SW 1271 (cell line): ENCODE results near the gene PDXDC1.
"Not testable (repeated sequence)": the region's sequence is repeated elsewhere in the genome, so short reads cannot be mapped to it uniquely, and the experiment has no call there.

ENCODE experiments used
- DNase-seq, 2 experiments: peaks; one replicate each; lab custom pipeline; 2025; lab: John Stamatoyannopoulos, UW

Gene PDXDC1

DNA sequence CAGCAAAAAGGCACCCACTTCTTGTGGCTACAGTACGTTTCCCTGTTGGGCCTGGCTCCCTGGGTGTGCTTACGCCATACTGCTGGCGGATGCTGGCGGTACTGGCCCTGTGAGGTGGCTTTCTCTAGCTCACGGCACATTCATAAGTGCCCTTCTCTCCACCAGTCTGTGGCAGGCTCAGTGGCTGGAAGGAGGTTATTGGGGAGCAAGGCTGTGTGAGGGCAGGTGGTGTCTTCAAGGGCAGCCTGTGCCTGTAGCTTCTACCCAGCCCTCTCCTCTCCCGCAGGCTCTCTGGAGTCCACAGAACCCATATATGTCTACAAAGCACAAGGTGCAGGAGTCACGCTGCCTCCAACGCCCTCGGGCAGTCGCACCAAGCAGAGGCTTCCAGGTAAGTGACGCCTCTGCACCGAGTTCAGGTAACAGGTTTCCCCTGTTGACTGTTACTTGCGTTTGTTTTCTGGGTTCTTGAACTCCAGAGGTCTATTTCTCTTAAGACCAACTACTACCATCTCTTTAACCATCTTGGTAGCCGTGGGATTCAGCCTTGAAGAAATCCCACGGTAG lies 60.4 kb downstream of the PDXDC1 start:
- no peak for DNase-seq

DNA sequence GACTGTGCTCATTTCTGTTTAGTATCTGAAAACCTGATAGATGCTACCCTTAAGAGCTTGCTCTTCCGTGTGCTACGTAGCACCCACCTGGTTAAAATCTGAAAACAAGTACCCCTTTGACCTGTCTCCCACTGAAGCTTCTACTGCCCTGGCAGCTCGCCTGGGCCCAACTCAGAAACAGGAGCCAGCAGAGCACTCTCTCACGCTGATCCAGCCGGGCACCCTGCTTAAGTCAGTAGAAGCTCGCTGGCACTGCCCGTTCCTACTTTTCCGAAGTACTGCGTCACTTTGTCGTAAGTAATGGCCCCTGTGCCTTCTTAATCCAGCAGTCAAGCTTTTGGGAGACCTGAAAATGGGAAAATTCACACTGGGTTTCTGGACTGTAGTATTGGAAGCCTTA lies 62.2 kb downstream of the PDXDC1 start:
- no peak for DNase-seq

DNA sequence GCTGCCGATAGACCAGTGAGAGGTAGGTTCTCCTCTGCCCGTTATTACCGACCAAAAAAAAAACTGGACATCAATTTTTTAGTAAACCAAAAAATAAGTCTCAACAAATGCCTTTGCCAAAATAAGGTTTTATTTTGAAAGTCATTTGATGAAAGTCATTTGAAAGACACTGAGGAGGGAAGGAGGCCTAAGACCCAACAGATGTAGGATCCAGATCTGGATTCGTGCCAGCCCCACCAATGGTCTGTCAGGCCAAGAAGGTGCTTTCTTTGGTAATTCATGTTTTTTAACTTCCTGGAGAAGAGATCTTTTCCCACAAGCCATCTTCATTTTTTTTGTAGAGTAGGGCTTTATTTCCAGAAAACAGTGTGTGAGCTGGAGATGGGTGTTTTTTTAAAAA lies 62.9 kb downstream of the PDXDC1 start:
- no peak for DNase-seq

DNA sequence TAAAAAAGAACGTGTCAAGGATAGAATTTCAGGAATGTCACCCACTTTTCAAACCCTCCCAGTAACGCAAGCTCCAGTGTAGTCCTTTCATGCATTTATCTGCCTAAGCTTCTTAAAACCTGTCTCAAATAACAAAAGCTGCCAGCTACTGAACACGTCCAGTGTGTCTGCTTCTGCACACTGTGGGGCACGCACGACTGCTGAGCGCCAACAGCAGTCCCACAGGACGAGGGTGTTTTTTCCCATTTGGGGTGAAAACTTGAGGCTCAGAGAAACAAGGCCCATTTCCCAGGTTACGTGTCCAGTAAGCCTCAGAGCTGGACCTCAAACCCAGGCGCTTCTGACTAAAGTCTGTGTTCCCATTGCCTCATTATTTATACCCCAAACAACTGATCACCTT lies 63.9 kb downstream of the PDXDC1 start:
- no peak for DNase-seq

DNA sequence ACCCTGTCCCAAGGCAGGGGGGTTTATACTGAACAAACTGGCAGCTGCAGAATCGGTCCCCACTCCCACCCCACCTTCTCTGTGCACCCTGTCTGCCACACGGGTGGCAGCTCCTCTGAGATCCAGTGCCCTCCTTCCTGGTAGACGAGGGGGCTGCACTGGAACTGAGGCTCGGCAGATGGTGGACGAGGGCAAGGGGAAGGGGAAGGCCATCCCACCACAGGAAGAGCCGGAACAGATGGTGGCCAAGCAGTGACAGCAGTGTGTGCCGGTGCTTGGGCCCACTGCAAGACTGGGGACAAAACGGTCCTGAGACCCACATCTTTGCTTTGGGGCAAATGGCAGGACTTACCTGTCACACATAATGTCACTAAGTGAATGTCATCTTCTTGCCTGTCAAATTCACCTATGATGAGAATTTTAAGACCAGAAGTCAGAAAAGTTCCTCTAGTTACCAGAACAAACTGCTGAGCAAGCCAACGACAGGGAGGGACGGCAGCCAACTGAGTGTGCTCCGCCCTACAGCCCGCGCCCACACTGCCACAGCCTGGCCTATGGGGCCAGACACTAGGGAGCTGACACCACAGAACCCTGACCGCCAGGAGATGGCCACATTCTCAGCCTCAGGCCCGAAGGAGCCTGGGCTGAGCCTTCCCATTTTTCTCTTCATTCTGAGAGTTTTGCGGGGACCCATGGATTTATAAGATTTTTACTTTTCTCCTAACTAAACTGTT lies 66.6 kb downstream of the PDXDC1 start:
- DNase-seq = no peak

DNA sequence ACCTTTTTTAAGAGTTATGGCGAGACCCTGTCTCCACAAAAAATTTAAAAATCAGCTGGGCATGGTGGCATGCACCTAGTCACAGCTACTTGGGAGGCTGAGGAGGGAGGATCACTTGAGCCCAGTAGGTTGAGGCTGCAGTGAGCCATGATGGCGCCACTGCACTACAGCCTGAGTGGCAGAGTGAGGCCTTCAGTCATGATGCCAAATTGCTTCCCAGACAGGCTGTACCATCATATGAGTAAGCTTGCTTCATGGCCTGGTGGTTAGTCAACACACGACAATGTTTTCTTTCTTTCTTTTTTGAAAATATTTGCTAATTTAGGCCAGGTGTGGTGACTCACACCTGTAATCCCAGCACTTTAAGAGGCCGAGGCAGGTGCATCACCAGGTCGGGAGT lies 68.5 kb downstream of the PDXDC1 start:
- no peak for DNase-seq

DNA sequence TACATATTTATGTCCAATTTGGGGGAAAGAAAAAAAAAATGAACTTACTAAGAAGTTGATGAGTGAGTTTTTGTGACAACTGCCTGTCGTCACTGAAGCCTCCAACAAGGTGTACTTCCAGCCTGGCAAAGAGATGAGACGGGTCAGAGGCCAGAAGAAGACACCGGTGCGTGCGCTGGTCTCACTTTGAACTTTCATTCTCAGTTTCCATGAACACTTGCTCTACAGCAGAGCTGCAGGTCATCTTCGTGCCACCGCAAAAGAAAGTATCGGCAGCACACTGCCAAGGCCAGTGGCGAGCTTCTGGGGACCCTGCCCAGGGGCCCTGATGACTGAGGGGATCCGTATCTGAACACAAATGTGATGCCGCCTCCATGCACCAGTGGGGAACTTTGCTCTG lies 69.5 kb downstream of the PDXDC1 start:
- DNase-seq = no peak

DNA sequence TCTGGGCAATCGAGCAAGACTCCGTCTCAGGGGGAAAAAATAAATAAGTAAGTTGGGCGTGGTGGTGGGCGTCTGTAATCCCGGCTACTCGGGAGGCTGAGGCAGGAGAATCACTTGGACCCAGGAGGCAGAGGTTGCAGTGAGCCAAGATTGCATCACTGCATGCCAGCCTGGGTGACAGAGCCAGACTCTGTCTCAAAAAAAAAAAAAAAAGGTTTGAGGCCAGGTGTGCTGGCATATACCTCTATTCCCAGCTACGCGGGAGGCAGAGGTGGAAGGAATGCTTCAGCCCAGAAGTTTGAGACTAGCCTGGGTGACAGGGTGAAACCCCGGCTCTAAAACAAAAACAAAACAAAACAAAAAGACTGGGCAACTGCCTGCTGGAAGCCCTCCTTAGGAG lies 70.4 kb downstream of the PDXDC1 start:
- DNase-seq = not testable (repeated sequence)

DNA sequence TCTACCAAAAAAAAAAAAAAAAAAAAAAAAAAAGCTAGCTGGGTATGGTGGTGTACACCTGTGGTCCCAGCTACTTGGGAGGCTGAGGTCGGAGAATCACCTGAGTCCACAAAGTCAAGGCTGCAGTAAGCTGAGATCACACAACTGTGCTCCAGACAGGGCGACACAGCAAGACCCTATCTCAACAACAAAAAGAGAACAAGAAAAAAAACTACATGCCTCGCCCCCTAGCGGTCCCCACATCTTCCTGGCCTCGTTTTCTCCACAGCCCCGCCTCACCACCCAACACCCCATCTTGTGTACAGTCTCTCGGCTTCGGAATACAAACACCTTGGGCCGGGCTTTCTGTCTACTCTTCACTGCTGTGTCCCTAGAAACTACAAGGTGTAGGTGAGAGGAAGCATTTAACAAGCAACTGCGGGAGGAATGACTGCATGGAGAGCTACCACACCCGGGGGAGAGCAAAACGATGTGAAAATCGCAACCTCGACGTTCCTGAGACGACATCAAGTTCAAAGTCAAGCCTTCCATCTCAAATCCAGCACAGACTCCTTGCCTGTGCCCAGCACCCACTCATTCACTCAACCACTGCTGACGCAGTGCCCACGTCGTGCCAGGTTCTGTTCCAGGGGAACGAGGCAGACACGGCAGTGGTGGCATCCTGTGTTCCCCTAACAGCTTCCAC lies 72.0 kb downstream of the PDXDC1 start:
- DNase-seq = no peak

DNA sequence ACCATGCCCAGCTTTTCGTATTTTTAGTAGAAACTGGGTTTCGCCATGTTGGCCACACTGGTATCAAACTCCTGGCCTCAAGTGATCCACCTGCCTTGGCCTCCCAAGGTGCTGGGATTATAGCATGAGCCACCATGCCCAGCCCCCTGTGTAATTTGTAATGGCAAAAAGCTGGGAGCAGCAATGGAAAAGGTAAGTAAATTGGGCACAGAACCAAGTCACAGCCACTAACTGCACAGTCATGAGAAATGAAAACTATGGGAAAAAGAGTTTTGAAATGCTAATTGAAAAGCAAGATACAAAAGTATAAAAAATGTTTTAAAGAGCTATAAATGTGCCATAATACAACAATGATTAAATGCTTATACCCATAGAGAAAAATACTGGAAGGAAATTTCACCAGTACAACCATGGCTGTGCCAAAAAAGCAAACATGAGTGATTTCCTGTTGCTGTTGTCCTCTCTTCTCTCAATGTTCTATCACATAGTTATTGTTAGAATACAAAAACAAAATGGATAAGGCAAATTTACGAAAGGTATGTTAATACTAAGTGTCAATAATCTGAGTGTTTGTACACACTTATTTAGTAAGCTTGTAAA lies 74.9 kb downstream of the PDXDC1 start:
- DNase-seq = no peak

DNA sequence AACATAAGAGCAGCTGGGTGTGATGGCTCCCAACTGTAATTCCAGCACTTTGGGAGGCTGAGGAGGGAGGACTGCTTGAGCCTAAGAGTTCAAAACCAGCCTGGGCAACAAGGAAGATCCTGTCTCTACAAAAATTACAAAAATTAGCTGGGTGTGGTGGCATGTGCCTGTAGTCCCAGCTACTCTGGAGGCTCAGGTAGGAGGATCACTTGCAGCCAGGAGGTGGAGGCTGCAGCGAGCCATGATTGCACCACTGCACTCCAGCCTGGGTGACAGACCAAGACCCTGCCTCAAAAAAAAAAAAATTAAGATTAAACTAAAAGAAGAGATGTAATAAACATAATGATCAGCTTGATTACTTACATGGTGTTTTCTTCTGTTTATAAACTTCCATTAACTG lies 75.6 kb downstream of the PDXDC1 start:
- not testable (repeated sequence) for DNase-seq

DNA sequence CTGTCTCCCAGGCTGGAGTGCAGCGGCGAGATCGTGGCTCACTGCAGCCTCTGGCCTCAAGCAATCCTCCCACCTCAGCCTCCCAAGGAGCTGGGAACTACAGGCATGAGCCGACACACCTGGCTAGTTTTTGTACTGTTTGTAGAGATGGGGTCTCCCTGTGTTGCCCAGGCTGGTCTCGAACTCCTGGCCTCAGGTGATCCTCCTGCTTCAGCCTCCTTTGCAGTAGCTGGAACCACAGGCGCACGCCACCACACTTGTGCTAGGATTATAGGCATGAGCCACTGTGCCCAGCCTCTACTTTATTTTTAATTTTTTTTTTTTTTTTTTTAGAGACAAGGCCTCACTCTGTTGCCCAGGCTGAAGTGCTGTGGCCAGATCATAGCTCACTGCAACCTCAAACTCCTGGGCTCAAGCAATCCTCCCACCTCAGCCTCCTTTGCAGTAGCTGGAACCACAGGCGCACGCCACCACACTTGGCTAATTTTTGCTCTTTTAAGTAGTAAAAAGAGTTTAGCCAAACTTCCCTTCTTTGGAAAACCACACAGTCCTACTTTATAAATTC lies 76.6 kb downstream of the PDXDC1 start:
- DNase-seq = no peak

DNA sequence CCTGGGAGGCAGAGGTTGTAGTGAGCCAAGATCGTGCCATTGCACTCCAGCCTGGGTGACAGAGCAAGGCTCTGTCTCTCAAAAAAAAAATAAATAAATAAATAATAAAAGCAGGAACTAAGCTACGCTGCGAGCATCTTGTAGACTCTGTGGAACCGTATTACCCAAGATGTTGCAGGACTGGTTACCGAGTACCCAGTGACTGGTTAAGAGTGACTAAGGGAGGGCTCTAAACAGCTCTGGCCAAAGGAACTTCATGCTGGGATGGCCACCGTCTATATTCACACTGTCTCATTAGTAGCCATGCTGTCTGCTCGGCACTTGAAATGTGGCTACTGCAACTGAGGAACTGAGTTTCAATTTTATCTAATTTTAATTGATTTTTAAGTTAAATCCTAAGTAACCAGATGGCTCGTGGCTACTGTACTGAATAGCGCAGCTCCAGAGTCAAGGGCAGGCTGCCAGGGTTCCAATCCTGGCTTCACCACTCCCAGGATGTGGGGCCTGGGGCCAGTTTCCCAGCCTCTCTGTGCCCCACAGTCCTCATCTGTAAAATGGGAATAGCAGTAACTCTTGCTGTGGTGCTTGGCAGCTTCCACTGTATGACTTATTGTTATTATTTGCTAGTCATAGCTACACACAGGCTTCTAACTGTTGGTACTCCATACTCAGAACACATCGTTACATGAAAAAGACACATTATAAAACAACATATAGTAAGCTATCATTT lies 78.1 kb downstream of the PDXDC1 start:
- DNase-seq = no peak

DNA sequence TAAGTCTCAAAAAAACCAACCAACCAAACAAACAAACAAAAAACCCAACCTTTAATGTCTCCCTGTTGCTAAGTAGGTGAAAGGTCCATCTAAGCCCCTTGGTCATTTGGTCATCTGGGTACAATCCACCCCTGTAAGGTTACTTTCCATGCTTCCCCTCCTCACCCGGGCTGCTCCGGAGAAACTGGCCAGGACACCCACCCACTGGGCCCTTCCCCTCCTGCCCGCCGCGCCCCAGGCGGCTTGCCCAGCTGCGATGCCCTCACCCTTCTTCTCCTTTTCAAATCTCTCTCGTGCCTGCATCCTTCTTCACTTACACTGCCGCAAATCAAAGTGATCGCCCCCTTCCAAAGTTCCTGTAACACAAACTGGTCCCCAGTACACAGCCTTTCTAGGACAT lies 79.1 kb downstream of the PDXDC1 start:
- DNase-seq = no peak

DNA sequence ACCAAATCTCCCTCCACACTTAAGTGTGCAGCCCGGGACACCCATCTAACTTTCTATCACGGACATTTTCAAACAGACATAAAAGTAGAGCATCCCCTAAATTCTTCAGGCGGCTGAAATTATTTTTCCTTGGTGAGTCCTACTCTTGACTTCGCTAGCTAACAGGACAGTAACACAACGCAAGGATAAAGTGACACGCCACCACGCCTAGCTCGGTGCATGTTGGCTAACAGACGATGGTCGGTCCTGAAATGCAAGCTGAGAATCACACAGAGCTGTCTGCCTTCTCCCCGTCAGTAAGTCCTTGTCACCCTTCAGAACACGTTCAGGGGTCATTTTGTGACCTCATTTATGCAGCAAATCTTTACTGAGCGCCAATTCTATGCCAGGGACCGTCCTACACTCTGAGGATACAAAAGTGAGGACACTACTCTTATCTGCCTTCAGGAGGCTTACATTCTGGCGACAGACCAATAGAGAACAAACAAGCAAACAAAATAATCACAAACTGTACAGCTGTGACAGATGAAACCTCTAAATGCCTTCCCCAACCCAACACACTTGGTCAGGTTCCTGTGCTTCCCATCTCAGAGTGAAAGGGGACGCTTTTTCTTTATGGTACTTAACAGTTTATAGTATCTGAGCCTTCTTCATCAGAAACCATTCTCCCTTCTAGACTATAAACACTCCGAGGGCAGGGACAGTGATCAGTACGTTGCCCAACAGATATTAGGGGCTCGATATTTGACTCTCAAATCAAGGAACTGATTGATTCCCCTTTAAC lies 79.7 kb downstream of the PDXDC1 start:
- no peak for DNase-seq

DNA sequence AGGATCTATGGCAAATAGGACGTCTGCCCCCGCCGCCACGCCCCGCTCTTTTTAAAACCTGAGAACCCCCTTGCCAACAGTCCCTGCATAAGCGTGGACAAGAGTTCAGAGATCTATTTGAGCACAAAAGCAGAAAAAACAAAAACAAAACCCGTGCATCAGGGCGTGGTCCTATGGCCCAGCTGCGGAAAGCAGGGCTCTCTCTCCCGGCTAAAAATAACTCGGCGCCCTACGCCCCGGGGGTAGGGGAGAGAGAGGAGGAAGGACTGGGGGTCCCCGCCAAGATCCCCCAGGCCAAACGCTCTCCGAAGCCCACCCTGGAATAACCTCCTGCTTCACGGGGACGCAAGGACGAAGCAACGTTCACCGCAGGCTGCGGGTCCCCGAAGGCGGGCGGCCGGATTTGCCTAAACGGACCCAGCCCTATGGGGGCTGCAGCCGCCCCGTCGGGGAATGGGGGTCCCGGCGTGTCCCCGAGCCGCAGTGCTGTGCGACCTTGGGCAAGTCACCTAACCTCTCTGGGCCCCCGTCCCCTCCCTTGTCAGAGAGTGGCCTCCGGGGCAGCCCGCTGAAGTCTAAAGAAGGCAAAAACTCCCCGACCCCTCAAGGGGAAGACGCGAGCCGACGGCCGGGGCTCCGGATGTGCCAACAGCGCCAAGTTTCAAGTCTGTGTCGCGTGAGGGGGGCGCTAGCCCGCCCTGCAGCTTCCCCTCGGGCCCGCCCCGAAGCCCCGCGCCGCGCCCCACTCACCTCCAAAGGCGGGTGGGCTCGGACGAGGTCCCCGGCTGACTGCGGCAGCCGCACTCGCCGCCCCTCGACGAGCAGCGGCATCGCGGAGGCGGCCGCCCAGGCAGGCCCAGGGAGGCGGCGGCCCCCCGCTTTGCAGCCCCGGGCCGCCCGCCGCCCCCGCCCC lies 80.6 kb downstream of the PDXDC1 start:
- DNase-seq = peak in 1 of 2 experiments; percentile 33

DNA sequence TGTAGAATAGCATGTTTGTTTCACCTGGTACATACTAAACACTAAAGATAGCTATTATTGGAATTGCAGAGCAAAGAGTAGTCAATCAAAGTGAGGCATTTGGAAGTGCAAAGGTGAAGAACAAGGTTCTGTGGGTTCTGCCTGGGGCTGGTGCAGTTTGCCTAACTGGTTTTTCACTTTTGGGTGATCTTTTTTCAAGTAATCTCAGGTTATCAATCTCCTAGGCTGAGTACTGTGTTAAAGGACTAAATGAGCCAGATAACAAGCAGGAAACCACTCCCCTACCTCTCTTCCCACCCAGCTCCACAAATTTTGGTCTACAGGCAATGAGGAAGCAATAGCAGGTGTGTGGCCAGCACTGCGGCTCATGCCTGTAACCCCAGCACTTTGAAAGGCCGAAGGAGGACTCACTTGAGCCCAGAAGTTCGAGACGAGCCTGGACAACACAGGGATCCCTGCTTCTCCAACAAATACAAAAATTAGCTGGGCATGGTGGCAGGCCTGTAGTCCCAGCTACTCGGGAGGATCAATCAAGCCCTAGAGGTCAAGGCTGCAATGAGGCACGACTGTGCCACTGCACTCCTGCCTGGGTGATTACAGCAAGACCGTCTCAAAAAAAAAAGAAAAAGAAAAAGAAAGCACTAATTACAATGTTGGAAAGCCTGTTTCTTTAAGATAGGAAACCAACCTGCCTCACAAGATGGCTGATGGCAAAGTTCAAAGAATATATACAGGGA lies 83.0 kb downstream of the PDXDC1 start:
- DNase-seq = no peak

DNA sequence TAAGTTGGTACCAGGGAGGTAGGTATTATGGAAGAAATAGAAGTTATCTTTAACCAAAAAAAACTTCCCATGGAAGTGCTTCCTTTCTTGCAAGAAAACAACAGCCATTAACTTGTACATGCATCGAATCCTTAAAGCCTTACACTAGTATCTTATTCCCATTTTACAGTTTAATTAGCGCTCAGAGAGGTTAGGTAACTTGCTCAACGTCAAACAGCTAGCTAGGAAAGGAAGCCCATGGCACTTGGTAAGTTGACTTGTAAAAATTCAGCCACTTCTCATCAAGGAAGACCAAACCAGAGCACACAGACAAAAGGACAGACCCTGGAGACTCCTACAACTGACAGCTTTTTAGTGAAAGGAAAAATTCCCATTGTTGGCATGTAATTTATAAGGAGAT lies 84.5 kb downstream of the PDXDC1 start:
- DNase-seq = no peak

DNA sequence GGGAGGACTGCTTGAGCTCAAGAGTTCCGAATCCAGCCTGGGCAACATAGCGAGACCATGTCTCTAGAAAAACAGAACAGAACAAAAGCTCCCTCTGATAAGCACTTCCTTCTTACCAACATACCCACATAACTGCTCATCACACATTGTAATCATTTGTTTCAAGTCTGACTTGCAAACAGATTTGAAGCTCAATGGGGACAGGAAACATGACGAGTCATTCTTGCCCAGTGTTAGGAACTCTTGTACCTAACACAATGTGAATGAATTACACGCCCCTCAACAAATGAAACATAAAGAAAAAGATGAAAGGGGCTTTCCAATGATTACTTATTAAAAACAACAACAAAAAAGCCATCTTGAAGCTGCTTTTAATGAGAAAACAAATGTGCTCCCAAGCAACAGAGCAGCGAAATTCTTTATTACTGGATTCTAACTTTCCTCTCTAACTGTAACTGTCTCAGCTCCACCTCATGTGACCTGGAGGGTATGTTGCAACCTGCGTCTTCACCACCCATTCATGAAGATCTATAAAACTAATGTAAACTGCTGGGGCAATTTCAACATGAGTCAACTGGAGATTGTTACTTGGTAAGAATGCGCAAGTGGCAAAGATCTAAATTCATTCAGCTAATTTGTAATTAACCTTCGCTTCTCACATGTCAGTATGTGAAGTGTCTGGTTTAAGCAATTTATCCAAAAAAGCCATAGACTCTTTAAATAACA lies 87.4 kb downstream of the PDXDC1 start:
- not testable (repeated sequence) for DNase-seq
